Caco-2 (cell line): Measurements from ENCODE around the gene USP51. TPM values are rescaled to one million over a fixed set of nuclear protein-coding genes. Genes with fewer than 3 reads are reported as not detected.

Experiments
- Bru-seq: library from RNA; stranded (reverse); fragments of 400-500 nt; gene quantifications from one replicate; lab custom pipeline; 2021; lab: Mats Ljungman, UMichigan
- BruChase-seq, 2 experiments: library from RNA; stranded (reverse); fragments of 400-500 nt; gene quantifications; one replicate each; lab custom pipeline; 2021; lab: Mats Ljungman, UMichigan
- BruUV-seq: library from RNA; stranded (reverse); fragments of 400-500 nt; replicated peaks from 2 replicates; lab custom pipeline; 2021; lab: Mats Ljungman, UMichigan
- CTCF ChIA-PET: fragments of 300-600 bp; sonication (Branson Sonifier 250); formaldehyde crosslinking; loops from one replicate; lab custom pipeline; 2022; ENCODE audit warnings: antibody characterized with exemption; lab: Charles Lee
- POLR2A ChIA-PET: fragments of 300-600 bp; sonication (Branson Sonifier 250); formaldehyde crosslinking; loops from one replicate; lab custom pipeline; 2022; ENCODE audit warnings: antibody characterized with exemption; lab: Charles Lee
- DNase-seq, 2 experiments: peaks; one replicate each; pipeline versions ENCODE4 v3.0.0 to v3.0.0-alpha.2; 2020 to 2022
- H3K27me3 ChIP-seq: replicated peaks from 2 replicates; pipeline ENCODE4 v1.6.0; 2011; ENCODE audit warnings: low read length; ENCODE audit not compliant: control insufficient read depth, insufficient read depth
- H3K36me3 ChIP-seq: 2 replicates; pipeline ENCODE4 v1.5.1; 2011; ENCODE audit warnings: low read length; ENCODE audit not compliant: control insufficient read depth, insufficient read depth
- H3K4me1 ChIP-seq: fragments of 250-450 bp; sonication (Bioruptor Pico); 2 replicates; pipeline ENCODE4 v1.5.1; 2020; ENCODE audit warnings: mild to moderate bottlenecking
- H3K4me3 ChIP-seq: 2 replicates; pipeline ENCODE4 v1.5.1; 2011; ENCODE audit warnings: low read depth, mild to moderate bottlenecking, control low read depth, low read length
- H3K9me3 ChIP-seq: fragments of 250-450 bp; sonication (Bioruptor Pico); 2 replicates; pipeline ENCODE4 v1.5.1; 2020; ENCODE audit warnings: mild to moderate bottlenecking, moderate library complexity
- H3K27ac Mint-ChIP-seq: one replicate; pipeline ENCODE4 v1.8.0; 2022; ENCODE audit warnings: mixed read lengths; ENCODE audit not compliant: unreplicated experiment
- H3K27me3 Mint-ChIP-seq: one replicate; pipeline ENCODE4 v1.8.0; 2022; ENCODE audit warnings: mixed read lengths; ENCODE audit not compliant: insufficient read depth, unreplicated experiment
- H3K36me3 Mint-ChIP-seq: one replicate; pipeline ENCODE4 v1.8.0; 2022; ENCODE audit warnings: mild to moderate bottlenecking, mixed read lengths; ENCODE audit not compliant: insufficient read depth, unreplicated experiment
- H3K4me1 Mint-ChIP-seq: one replicate; pipeline ENCODE4 v1.8.0; 2022; ENCODE audit warnings: low read depth, mixed read lengths; ENCODE audit not compliant: unreplicated experiment
- H3K4me3 Mint-ChIP-seq: one replicate; pipeline ENCODE4 v1.8.0; 2022; ENCODE audit warnings: mild to moderate bottlenecking, moderate library complexity, mixed read lengths; ENCODE audit not compliant: unreplicated experiment
- H3K9me3 Mint-ChIP-seq: one replicate; pipeline ENCODE4 v1.8.0; 2022; ENCODE audit warnings: mixed read lengths; ENCODE audit not compliant: unreplicated experiment
- intact Hi-C: fragments of 100-400 bp; cut with micrococcal nuclease; formaldehyde crosslinking; loops from one replicate; pipeline ENCODE4 v1.10.0; 2022; ENCODE audit not compliant: unreplicated experiment
- long read RNA-seq: library from polyadenylated mRNA; stranded (forward); transcript quantifications from one replicate; pipeline ENCODE4 v2.0.0, GENCODE V29; 2022
- total RNA-seq: library from RNA; stranded (reverse); gene quantifications from 2 replicates; pipeline ENCODE4 v1.2.3, GENCODE V29; 2022
- TF ChIP-seq, protein P1 (sequence below), 2 experiments: fragments of 200-600 bp in 1 of 2; IDR thresholded peaks; 1 replicate in 1 of 2; 2 replicates in 1 of 2; pipeline versions ENCODE4 v1.5.1 to v1.8.0; 2011 to 2022; ENCODE audit warnings: antibody characterized with exemption in 1 of 2, control low read depth in 1 of 2, inconsistent platforms in 1 of 2, low read depth in 1 of 2, low read length in 1 of 2, mild to moderate bottlenecking in 1 of 2, moderate library complexity in 1 of 2; ENCODE audit not compliant: insufficient read depth in 1 of 2, severe bottlenecking in 1 of 2, unreplicated experiment in 1 of 2

USP51 gene
- total RNA-seq (1.2 and 1.8 TPM in 2 replicates), Bru-seq, nascent RNA (percentile 53 among the genes with signal in this experiment), BruChase-seq, experiment 1, labeled RNA remaining after a 2-hour chase (percentile 63 among the genes with signal in this experiment), BruChase-seq, experiment 2, labeled RNA remaining after a 6-hour chase (percentile 36 among the genes with signal in this experiment)
- long read RNA-seq, result 0 reads

GRCh38 chrX:55489314-55490009 lies at the start of gene USP51:
Gene USP51, minus strand, starts transcription at chrX:55489848. Its CDS starts 909 bp downstream, at chrX:55488939.
- Histone ChIP-seq H3K27me3 (no peaks in the 10 kb centered on the region), H3K36me3 (no peaks in the 10 kb centered on the region), H3K9me3 (no peaks in the 10 kb centered on the region), H3K4me3 (peak within 1 kb of the TSS; percentile 62), H3K4me1 (no peaks in the 10 kb centered on the region)
- peaks cover 3% of the 10 kb centered on the region for H3K27me3 Mint-ChIP-seq
- H3K9me3 Mint-ChIP-seq, result no peaks in the 10 kb centered on the region
- ChIA-PET CTCF (interaction anchor here (1.0 kb wide), 1 partner anchor 228 kb away, joined by 9 read pairs; the partner anchor contains the start of gene RRAGB), POLR2A (interaction anchor here (0.7 kb wide), 1 partner anchor 490 kb away, joined by 3 read pairs; no protein-coding TSS in a partner anchor)
- TF ChIP-seq, protein P1, sequence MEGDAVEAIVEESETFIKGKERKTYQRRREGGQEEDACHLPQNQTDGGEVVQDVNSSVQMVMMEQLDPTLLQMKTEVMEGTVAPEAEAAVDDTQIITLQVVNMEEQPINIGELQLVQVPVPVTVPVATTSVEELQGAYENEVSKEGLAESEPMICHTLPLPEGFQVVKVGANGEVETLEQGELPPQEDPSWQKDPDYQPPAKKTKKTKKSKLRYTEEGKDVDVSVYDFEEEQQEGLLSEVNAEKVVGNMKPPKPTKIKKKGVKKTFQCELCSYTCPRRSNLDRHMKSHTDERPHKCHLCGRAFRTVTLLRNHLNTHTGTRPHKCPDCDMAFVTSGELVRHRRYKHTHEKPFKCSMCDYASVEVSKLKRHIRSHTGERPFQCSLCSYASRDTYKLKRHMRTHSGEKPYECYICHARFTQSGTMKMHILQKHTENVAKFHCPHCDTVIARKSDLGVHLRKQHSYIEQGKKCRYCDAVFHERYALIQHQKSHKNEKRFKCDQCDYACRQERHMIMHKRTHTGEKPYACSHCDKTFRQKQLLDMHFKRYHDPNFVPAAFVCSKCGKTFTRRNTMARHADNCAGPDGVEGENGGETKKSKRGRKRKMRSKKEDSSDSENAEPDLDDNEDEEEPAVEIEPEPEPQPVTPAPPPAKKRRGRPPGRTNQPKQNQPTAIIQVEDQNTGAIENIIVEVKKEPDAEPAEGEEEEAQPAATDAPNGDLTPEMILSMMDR (IDR thresholded peaks at IDR 0.05; ENCODE audit: insufficient read depth in 1 of 2, low read depth in 1 of 2, low read length in 1 of 2, severe bottlenecking in 1 of 2, unreplicated experiment in 1 of 2), result no peak
- peak; percentile 46 to 56 for DNase-seq
- H3K4me3 Mint-ChIP-seq, result peak within 1 kb of the TSS; percentile 99
- BruUV-seq, result TSS peak; percentile 92
- no peaks in the 10 kb centered on the region for H3K4me1 Mint-ChIP-seq
- peak within 1 kb of the TSS; percentile 98 for H3K27ac Mint-ChIP-seq
- intact Hi-C loops, result no loop called here
- H3K36me3 Mint-ChIP-seq, result peaks cover 7% of the 10 kb centered on the region

DNA sequence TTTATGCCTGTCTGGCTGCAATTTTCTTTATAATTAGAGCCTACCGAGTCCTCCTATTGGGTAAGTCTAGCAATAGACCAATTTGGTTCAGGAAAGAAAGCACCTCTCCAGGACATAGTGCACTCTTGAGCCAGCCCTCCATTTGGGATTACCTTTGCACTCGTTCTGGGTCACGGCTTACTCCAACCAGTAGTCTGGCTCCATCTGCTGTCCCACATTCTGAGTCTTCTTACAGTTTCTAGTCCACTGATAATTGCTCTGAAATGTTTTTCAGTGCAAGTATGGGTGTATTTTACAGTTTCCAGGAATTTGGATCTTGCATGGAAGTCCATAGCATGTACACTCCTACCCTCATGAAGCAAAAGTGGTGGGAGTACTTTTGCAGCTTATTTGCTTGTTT lies 34.8 kb upstream of the USP51 start:
- Histone ChIP-seq H3K9me3 (no peaks in the 10 kb centered on the region), H3K27me3 (no peaks in the 10 kb centered on the region), H3K4me3 (no peak overlapping the region), H3K4me1 (no peaks in the 10 kb centered on the region), H3K36me3 (no peaks in the 10 kb centered on the region)
- Mint-ChIP-seq H3K27me3 (peaks cover 14% of the 10 kb centered on the region), H3K9me3 (no peaks in the 10 kb centered on the region), H3K27ac (no peak overlapping the region), H3K4me1 (no peaks in the 10 kb centered on the region), H3K36me3 (no peaks in the 10 kb centered on the region), H3K4me3 (no peak overlapping the region)
- POLR2A ChIA-PET, result no interaction called here
- no TSS peak for BruUV-seq
- DNase-seq, result no peak
- intact Hi-C loops, result no loop called here
- TF ChIP-seq, protein P1 (IDR thresholded peaks at IDR 0.05; ENCODE audit: insufficient read depth in 1 of 2, low read depth in 1 of 2, low read length in 1 of 2, severe bottlenecking in 1 of 2, unreplicated experiment in 1 of 2), result peak in 1 of 2 experiments; percentile 27
- CTCF ChIA-PET, result no interaction called here

- Histone ChIP-seq H3K36me3 (no peaks in the 10 kb centered on the region), H3K27me3 (no peaks in the 10 kb centered on the region), H3K4me3 (no peak overlapping the region), H3K9me3 (no peaks in the 10 kb centered on the region), H3K4me1 (no peaks in the 10 kb centered on the region)
- POLR2A ChIA-PET, result no interaction called here
- H3K4me1 Mint-ChIP-seq, result no peaks in the 10 kb centered on the region
- peaks cover 11% of the 10 kb centered on the region for H3K27me3 Mint-ChIP-seq
- intact Hi-C loops, result no loop called here
- no peaks in the 10 kb centered on the region for H3K9me3 Mint-ChIP-seq
- TF ChIP-seq, protein P1 (IDR thresholded peaks at IDR 0.05; ENCODE audit: insufficient read depth in 1 of 2, low read depth in 1 of 2, low read length in 1 of 2, severe bottlenecking in 1 of 2, unreplicated experiment in 1 of 2), result no peak
- no peak overlapping the region for H3K4me3 Mint-ChIP-seq
- CTCF ChIA-PET, result interaction anchor here (0.6 kb wide), 1 partner anchor 12 kb away, joined by 4 read pairs; no protein-coding TSS in a partner anchor
- no peaks in the 10 kb centered on the region for H3K36me3 Mint-ChIP-seq
- BruUV-seq, result no TSS peak
- DNase-seq, result no peak
- no peak overlapping the region for H3K27ac Mint-ChIP-seq
Observed at GRCh38 chrX:55523356-55523755, 33.7 kb upstream of the USP51 start.
